ENCODE measurements around the gene KRTAP21-2. TPM values are rescaled to one million over a fixed set of nuclear protein-coding genes. Genes with fewer than 3 reads are reported as not detected.

Gene KRTAP21-2
- total and polyA plus RNA-seq, 2 donors (not counting 3 experiments of a cell fraction or from before 2014, with no cell fraction given): not detected

GRCh38 chr21:30779249-30779648 is 32.2 kb upstream of the KRTAP21-2 start:
- H2AFZ ChIP-seq (ENCODE audit: low read depth, low read length): no peak overlapping the region
- H3K36me3 ChIP-seq (ENCODE audit: control insufficient read depth in 2 of 2, extremely low read depth in 1 of 2, insufficient read depth in 2 of 2, low read length in 2 of 2): no peaks in the 10 kb centered on the region
- CTCF ChIA-PET: no interaction called here
- POLR2A ChIA-PET: no interaction called here
- H3K9ac ChIP-seq (replicated peaks; ENCODE audit: extremely low read depth, insufficient read depth, low read length): no peak overlapping the region
- DNase-seq (ENCODE audit: low read depth, low spot score) (no peak), FAIRE-seq (no peak)
- H3K9me1 ChIP-seq (replicated peaks; ENCODE audit: control insufficient read depth, extremely low read depth, insufficient read depth, low read length): no peaks in the 10 kb centered on the region
- dilution Hi-C loops (cut with MboI; ENCODE audit: extremely low pct_ligation_motif_present, low sequenced_read_pairs): no loop called here
- H3K4me1 ChIP-seq (ENCODE audit: control insufficient read depth, extremely low read depth, insufficient read depth, low read length): no peaks in the 10 kb centered on the region
- no peaks in the 10 kb centered on the region for H3K27me3 ChIP-seq (ENCODE audit: control insufficient read depth in 2 of 2, insufficient read depth in 2 of 2, low read length in 2 of 2)
- peaks cover 4% of the 10 kb centered on the region for H3K9me3 ChIP-seq (replicated peaks; ENCODE audit: control insufficient read depth, insufficient read depth, low read length)
- H3K4me2 ChIP-seq (ENCODE audit: insufficient read depth, low read length): no peak overlapping the region
- no TSS peak for BruUV-seq (replicated peaks)
- no peak overlapping the region for H3K4me3 ChIP-seq (replicated peaks in 1 of 3; ENCODE audit: insufficient read depth in 1 of 3, low read depth in 1 of 3, low read length in 3 of 3)
- TF ChIP-seq EZH2 (IDR thresholded peaks at IDR 0.05; ENCODE audit: borderline replicate concordance, low read depth, low read length, severe bottlenecking) (no peak), JUN (IDR thresholded peaks at IDR 0.05; ENCODE audit: borderline replicate concordance, insufficient read depth, insufficient read length, low read depth) (no peak), GATA2 (IDR thresholded peaks at IDR 0.05; ENCODE audit: insufficient read depth, insufficient read length, low read depth, low read length) (no peak), POLR2A (IDR thresholded peaks at IDR 0.05; ENCODE audit: low read depth, low read length) (no peak), FOS (IDR thresholded peaks at IDR 0.05; ENCODE audit: borderline replicate concordance, insufficient read depth, low read length) (no peak), MYC (IDR thresholded peaks at IDR 0.05; ENCODE audit: low read depth, low read length) (no peak), POLR2AphosphoS5 (IDR thresholded peaks at IDR 0.05; ENCODE audit: insufficient read depth, low read depth, low read length) (no peak)
- TF ChIP-seq, protein P1, sequence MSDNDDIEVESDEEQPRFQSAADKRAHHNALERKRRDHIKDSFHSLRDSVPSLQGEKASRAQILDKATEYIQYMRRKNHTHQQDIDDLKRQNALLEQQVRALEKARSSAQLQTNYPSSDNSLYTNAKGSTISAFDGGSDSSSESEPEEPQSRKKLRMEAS (IDR thresholded peaks at IDR 0.05; ENCODE audit: insufficient read depth, insufficient read length): no peak
- TF ChIP-seq, protein P2, sequence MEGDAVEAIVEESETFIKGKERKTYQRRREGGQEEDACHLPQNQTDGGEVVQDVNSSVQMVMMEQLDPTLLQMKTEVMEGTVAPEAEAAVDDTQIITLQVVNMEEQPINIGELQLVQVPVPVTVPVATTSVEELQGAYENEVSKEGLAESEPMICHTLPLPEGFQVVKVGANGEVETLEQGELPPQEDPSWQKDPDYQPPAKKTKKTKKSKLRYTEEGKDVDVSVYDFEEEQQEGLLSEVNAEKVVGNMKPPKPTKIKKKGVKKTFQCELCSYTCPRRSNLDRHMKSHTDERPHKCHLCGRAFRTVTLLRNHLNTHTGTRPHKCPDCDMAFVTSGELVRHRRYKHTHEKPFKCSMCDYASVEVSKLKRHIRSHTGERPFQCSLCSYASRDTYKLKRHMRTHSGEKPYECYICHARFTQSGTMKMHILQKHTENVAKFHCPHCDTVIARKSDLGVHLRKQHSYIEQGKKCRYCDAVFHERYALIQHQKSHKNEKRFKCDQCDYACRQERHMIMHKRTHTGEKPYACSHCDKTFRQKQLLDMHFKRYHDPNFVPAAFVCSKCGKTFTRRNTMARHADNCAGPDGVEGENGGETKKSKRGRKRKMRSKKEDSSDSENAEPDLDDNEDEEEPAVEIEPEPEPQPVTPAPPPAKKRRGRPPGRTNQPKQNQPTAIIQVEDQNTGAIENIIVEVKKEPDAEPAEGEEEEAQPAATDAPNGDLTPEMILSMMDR (IDR thresholded peaks at IDR 0.05; ENCODE audit: extremely low read depth in 1 of 2, insufficient read depth in 1 of 2, low read depth in 1 of 2, low read length in 2 of 2): no peak
- H3K79me2 ChIP-seq (ENCODE audit: control insufficient read depth, insufficient read depth, low read length): no peaks in the 10 kb centered on the region
- H3K27ac ChIP-seq (ENCODE audit: insufficient read depth, low read depth, low read length): no peak overlapping the region
- no peaks in the 10 kb centered on the region for H4K20me1 ChIP-seq (replicated peaks; ENCODE audit: control insufficient read depth, extremely low read depth, insufficient read depth, low read length)
- intact Hi-C loops (cut with micrococcal nuclease): no loop called here
